Thyroid gland (tissue), 4 donors: ENCODE results near the gene HOXB7. TPM values are rescaled to one million over a fixed set of nuclear protein-coding genes. Genes with fewer than 3 reads are reported as not detected.
A peak's percentile ranks its signal among the peaks of the same experiment; 100 is the strongest.

ENCODE experiments used
- DNase-seq, 2 donors: peaks; one replicate each; pipeline ENCODE4 v3.0.0-alpha.2; 2019
- H3K27ac ChIP-seq, 3 donors: fragments of 200-600 bp; sonication (generic); 1 replicate in 2 of 3; 2 replicates in 1 of 3; pipeline ENCODE4 v1.5.1; 2016 to 2019; ENCODE audit warnings: mild to moderate bottlenecking in 1 of 3, moderate library complexity in 1 of 3
- H3K27me3 ChIP-seq: fragments of 200-600 bp; sonication (generic); one replicate; pipeline ENCODE4 v1.5.1; 2019
- H3K36me3 ChIP-seq, 2 donors: fragments of 200-600 bp; sonication (generic); one replicate each; pipeline ENCODE4 v1.5.1; 2016 to 2019
- H3K4me1 ChIP-seq, 2 donors: fragments of 200-600 bp; sonication (generic); one replicate each; pipeline ENCODE4 v1.5.1; 2017 to 2019
- H3K4me3 ChIP-seq, 3 donors: fragments of 200-600 bp; sonication (generic); replicated peaks in 1 of 3; 1 replicate in 2 of 3; 2 replicates in 1 of 3; pipeline ENCODE4 v1.5.1; 2016; ENCODE audit warnings: mild to moderate bottlenecking in 1 of 3
- H3K9me3 ChIP-seq: fragments of 200-600 bp; sonication (generic); one replicate; pipeline ENCODE4 v1.5.1; 2017
- CTCF ChIP-seq, 6 experiments: fragments of 200-600 bp in 3 of 6; fragments of 450-650 bp in 3 of 6; sonication (generic) in 3 of 6; IDR thresholded peaks; one replicate each; pipeline ENCODE4 v1.5.1; 2016 to 2019; ENCODE audit warnings: antibody characterized with exemption in 6 of 6, mild to moderate bottlenecking in 2 of 6, inconsistent platforms in 1 of 6, moderate library complexity in 1 of 6
- POLR2A ChIP-seq, 2 donors: fragments of 450-650 bp; IDR thresholded peaks; one replicate each; pipeline ENCODE4 v1.6.1; 2017; ENCODE audit warnings: antibody characterized with exemption in 2 of 2, mild to moderate bottlenecking in 2 of 2, moderate library complexity in 1 of 2
- WGBS, 2 donors: methylation state at CpG; one replicate each; pipeline ENCODE4 v1.1.5; 2017; 5-methylcytosine and 5-hydroxymethylcytosine counted together
- intact Hi-C: fragments of 100-400 bp; cut with DNase I; formaldehyde crosslinking; loops from one replicate; pipeline ENCODE4 v1.15.1; 2023
- total RNA-seq, 4 donors: library from RNA; depleted of rRNA; stranded (reverse); fragments of >200 nt; gene quantifications; one replicate each; pipeline ENCODE4 v1.2.3, GENCODE V29; 2016

HOXB7 gene
- total RNA-seq, 4 donors from 2014 or later: 1.0 to 2.8 (median 1.3) TPM; not detected in 1

GRCh38 chr17:48647103-48647962 lies 36.5 kb upstream of the HOXB7 start:
- Histone ChIP-seq H3K4me3 (peak overlapping the region in 2 of 3 donors; percentile 12 to 25), H3K9me3 (no peaks in the 10 kb centered on the region), H3K27me3 (peaks cover 8% of the 10 kb centered on the region), H3K4me1 (peaks cover 0 to 9% of the 10 kb centered on the region in 2 donors), H3K36me3 (no peaks in the 10 kb centered on the region), H3K27ac (no peak overlapping the region)
- WGBS, 2 donors: 3 to 7% methylated on average over 17 to 29 of the region's 30 CpGs
- intact Hi-C loops: no loop called here
- DNase-seq: no peak
- no peak for TF ChIP-seq POLR2A (IDR thresholded peaks at IDR 0.05)
- no peak for TF ChIP-seq CTCF (IDR thresholded peaks at IDR 0.05)

- no peaks in the 10 kb centered on the region for H3K9me3 ChIP-seq
- DNase-seq: no peak
- TF ChIP-seq CTCF (IDR thresholded peaks at IDR 0.05): no peak
- no peak for TF ChIP-seq POLR2A (IDR thresholded peaks at IDR 0.05)
- H3K27ac ChIP-seq: no peak overlapping the region
- no peak overlapping the region for H3K4me3 ChIP-seq
- H3K4me1 ChIP-seq: peaks cover 0 to 9% of the 10 kb centered on the region in 2 donors
- intact Hi-C loops: no loop called here
- WGBS, 2 donors: 2 to 3% methylated on average over 33 to 37 of the region's 80 CpGs
- H3K36me3 ChIP-seq: no peaks in the 10 kb centered on the region
- H3K27me3 ChIP-seq: peaks cover 17% of the 10 kb centered on the region
Observed at GRCh38 chr17:48646183-48647102, 35.6 kb upstream of the HOXB7 start.

GRCh38 chr17:48645639-48646182 lies 34.9 kb upstream of the HOXB7 start:
- H3K27me3 ChIP-seq: peaks cover 24% of the 10 kb centered on the region
- peaks cover 0 to 9% of the 10 kb centered on the region in 2 donors for H3K4me1 ChIP-seq
- no peaks in the 10 kb centered on the region for H3K36me3 ChIP-seq
- WGBS, 2 donors: 19 to 29% methylated on average over 14 of the region's 14 CpGs
- H3K4me3 ChIP-seq: no peak overlapping the region
- TF ChIP-seq POLR2A (IDR thresholded peaks at IDR 0.05): no peak
- no peak for TF ChIP-seq CTCF (IDR thresholded peaks at IDR 0.05)
- no peaks in the 10 kb centered on the region for H3K9me3 ChIP-seq
- intact Hi-C loops: no loop called here
- DNase-seq: no peak
- H3K27ac ChIP-seq: no peak overlapping the region

GRCh38 chr17:48644910-48645557 lies 34.2 kb upstream of the HOXB7 start:
- H3K27ac ChIP-seq: no peak overlapping the region
- H3K4me3 ChIP-seq: no peak overlapping the region
- TF ChIP-seq POLR2A (IDR thresholded peaks at IDR 0.05) (no peak), CTCF (IDR thresholded peaks at IDR 0.05) (no peak)
- no peaks in the 10 kb centered on the region for H3K9me3 ChIP-seq
- no peaks in the 10 kb centered on the region for H3K36me3 ChIP-seq
- 25 to 27% methylated on average over 6 of the region's 6 CpGs for WGBS, 2 donors
- no peak for DNase-seq
- peaks cover 0 to 9% of the 10 kb centered on the region in 2 donors for H3K4me1 ChIP-seq
- peaks cover 30% of the 10 kb centered on the region for H3K27me3 ChIP-seq
- intact Hi-C loops: no loop called here
